SK-N-MC (cell line): ENCODE results near the gene GALP.
"Not testable (repeated sequence)": the region's sequence is repeated elsewhere in the genome, so short reads cannot be mapped to it uniquely, and the experiment has no call there.

ENCODE experiments used
- DNase-seq: peaks from one replicate; pipeline ENCODE4 v3.0.0-alpha.2; 2011; ENCODE audit warnings: low read depth, low spot score
- H3K27ac ChIP-seq: fragments of 200-600 bp; sonication (generic); 2 replicates; pipeline ENCODE4 v1.5.1; 2016; ENCODE audit warnings: mixed run types
- H3K36me3 ChIP-seq: fragments of 200-600 bp; sonication (generic); 2 replicates; pipeline ENCODE4 v1.6.1; 2017; ENCODE audit warnings: antibody characterized with exemption, low read length, mixed read lengths; ENCODE audit not compliant: insufficient read depth
- H3K4me3 ChIP-seq: fragments of 200-600 bp; sonication (generic); 2 replicates; pipeline ENCODE4 v1.5.1; 2016
- H3K9ac ChIP-seq: fragments of 200-600 bp; sonication (generic); 2 replicates; pipeline ENCODE4 v1.8.0; 2017; ENCODE audit warnings: mixed run types, mixed read lengths; ENCODE audit not compliant: insufficient read length
- H3K9me3 ChIP-seq: fragments of 200-600 bp; sonication (generic); 2 replicates; pipeline ENCODE4 v1.6.1; 2017; ENCODE audit warnings: low read depth, mild to moderate bottlenecking, antibody characterized with exemption, low read length, moderate library complexity, mixed read lengths
- EZH2 ChIP-seq: fragments of 200-600 bp; sonication (generic); IDR thresholded peaks from one replicate; pipeline ENCODE4 v1.6.1; 2017; ENCODE audit warnings: antibody characterized with exemption
- FOXP2 ChIP-seq: optimal IDR thresholded peaks from 2 replicates; pipeline ENCODE3; 2011; ENCODE audit warnings: mild to moderate bottlenecking, moderate library complexity; ENCODE audit not compliant: insufficient read depth; ENCODE audit errors: extremely low read length, control extremely low read depth
- POLR2AphosphoS5 ChIP-seq: IDR thresholded peaks from 2 replicates; pipeline ENCODE4 v1.6.1; 2012; ENCODE audit warnings: mild to moderate bottlenecking, low read depth, low read length, borderline replicate concordance

The GALP gene

DNA sequence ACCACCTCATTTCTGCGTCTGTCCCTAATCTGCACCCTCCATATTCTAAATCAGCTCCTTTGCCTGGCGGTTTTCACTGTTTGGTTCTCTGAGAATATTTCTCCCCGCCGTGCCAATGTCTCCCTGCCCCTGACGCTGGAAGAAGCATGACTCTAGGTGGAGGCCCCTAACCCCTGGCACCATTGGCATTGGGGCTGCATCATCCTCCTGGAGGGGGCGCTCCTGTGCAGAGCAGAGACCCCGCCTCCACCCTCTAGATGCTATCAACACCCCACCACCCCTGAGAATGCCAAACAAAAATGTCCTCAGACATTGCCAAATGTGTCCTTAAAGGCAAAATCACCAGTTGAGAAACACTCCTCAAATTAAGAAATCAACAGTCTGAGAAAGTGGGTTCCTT is 15.3 kb downstream of the GALP start:
- Histone ChIP-seq H3K4me3 (no peak overlapping the region), H3K36me3 (no peaks in the 10 kb centered on the region), H3K9me3 (no peaks in the 10 kb centered on the region), H3K27ac (no peak overlapping the region), H3K9ac (no peak overlapping the region)
- no peak for DNase-seq
- TF ChIP-seq FOXP2 (no peak), EZH2 (no peak), POLR2AphosphoS5 (no peak)

DNA sequence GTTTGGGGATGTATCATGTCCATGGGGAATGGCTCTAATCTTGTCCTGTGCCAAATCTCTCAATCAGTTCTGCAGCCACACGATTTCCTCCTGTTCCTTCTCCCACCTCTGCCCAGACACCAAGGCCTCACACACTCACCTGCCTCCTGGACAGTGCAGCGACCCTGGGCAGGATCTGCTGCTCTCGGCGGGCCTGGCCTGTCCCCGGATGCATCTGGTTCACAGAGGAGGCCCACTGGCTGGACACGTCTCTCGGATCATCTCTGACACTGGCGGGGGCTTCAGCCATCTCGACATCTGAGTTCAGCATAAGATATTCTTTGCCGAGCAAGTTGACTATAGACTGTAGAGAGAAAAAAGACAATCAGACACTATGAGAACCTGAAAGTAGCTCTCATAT is 15.9 kb downstream of the GALP start:
- Histone ChIP-seq H3K9ac (no peak overlapping the region), H3K4me3 (no peak overlapping the region), H3K9me3 (no peaks in the 10 kb centered on the region), H3K27ac (no peak overlapping the region), H3K36me3 (no peaks in the 10 kb centered on the region)
- DNase-seq: no peak
- TF ChIP-seq FOXP2 (no peak), POLR2AphosphoS5 (no peak), EZH2 (no peak)

DNA sequence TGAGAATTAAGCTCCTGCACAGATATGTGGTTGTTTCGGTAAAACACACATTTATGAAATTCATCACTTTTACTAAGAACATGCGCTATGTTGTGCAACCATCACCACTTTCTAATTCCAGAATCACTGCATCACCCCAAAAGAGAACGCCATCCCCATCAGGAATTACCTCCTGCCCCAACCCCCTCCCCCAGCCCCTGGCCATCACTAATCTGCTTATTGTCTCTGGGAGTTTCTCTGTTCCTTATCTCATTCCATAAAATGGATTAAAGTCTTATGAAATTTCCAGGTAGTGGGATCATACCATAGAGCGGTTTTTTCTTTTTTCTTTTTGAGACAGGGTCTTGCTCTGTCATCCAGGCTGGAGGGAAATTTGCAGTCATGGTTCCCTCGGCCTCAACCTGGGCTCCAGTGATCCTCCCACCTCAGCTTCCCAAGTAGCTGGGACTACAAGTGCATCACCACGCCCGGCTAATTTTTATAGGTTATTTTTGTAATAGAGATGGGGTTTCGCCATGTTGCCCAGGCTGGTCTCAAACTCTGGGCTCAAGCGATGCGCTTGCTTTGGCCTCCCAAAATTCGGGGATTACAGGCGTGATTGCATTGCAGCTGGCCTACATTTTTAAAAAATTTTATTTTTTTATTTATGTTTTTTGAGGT is 18.3 kb downstream of the GALP start:
- H3K9me3 ChIP-seq: no peaks in the 10 kb centered on the region
- DNase-seq: no peak

DNA sequence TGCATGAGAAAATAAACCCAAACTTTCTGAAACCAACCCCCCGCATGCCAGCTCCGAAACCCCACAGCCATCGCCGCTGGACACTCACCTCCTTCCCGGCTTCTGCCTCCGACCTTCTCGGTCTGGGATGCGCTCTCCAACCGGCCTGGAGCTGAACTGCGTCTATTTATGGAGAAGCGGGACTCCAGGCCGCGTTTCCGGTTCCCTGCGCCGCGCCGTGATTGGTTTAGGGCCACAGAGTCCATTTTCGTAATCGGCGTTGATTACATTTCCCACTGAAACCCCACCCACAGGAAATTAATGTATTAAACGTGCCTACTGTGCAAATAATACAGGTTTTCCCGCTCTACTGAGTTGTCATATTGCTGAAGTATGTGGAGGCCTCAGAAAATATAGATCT is 21.8 kb downstream of the GALP start, which contains the start of gene ZSCAN5B:
TSS of gene ZSCAN5B (minus strand) at position 138 of the 400 bp plus-strand sequence. CDS start 4,731 bp downstream, outside the sequence.
- not testable (repeated sequence) for H3K9ac ChIP-seq, H3K4me3 ChIP-seq, DNase-seq, H3K9me3 ChIP-seq, H3K36me3 ChIP-seq, H3K27ac ChIP-seq

More for the DNA sequence above, 18.3 kb downstream of the GALP start:
- H3K9ac ChIP-seq: no peak overlapping the region
- no peak for TF ChIP-seq POLR2AphosphoS5
- no peak for TF ChIP-seq FOXP2
- TF ChIP-seq EZH2: no peak
- no peaks in the 10 kb centered on the region for H3K36me3 ChIP-seq
- H3K27ac ChIP-seq: no peak overlapping the region
- H3K4me3 ChIP-seq: no peak overlapping the region

DNA sequence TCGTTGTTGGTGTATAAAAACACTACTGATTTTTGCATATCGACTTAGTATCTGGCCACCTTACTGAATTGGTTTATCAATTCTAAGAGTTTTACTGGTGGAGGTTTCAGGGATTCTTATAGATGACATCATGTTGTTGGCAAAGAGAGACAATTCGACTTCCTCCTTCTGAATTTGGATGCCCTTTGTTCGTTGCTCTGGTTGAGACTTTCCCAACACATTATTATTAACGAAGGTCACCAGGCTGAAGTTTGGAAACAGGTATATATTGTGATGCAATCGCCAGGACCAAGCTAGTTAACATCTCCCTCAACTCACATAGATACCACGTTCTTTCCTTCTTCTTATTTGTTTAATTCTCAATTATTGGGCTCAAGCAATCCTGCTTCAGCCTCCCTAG is 23.9 kb downstream of the GALP start:
- TF ChIP-seq EZH2 (no peak), FOXP2 (no peak), POLR2AphosphoS5 (no peak)
- no peak for DNase-seq
- Histone ChIP-seq H3K36me3 (no peaks in the 10 kb centered on the region), H3K27ac (no peak overlapping the region), H3K4me3 (no peak overlapping the region), H3K9me3 (no peaks in the 10 kb centered on the region), H3K9ac (no peak overlapping the region)

DNA sequence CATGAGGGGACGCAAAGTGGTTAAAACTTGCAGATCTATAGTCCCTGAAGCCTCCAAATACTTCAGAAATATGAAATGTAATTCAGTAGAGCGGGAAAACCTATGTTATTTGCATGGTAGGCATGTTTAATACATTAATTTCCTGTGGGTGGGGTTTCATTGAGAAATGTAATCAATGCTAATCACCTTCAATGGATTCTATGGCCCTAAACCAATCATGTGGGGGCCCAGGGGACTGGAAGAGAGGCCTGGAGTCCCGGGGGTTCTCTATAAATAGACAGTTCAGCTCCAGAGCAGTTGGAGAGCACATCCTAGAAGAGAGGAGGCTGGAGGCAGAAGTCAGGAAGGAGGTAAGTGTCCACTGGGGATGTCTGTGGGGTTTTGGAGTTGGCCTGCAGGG is 26.2 kb downstream of the GALP start, which contains the start of gene ZSCAN5C:
TSS of gene ZSCAN5C (plus strand) at position 301 of the 400 bp plus-strand sequence. CDS start 3,641 bp downstream, outside the sequence.
- H3K27ac ChIP-seq: no peak within 1 kb of the TSS
- no peak within 1 kb of the TSS for H3K9ac ChIP-seq
- no peak within 1 kb of the TSS for H3K4me3 ChIP-seq
- H3K36me3 ChIP-seq: no peaks in the 10 kb centered on the region
- TF ChIP-seq FOXP2 (no peak), POLR2AphosphoS5 (no peak), EZH2 (no peak)
- no peak for DNase-seq
- H3K9me3 ChIP-seq: no peaks in the 10 kb centered on the region

- H3K36me3 ChIP-seq, H3K9ac ChIP-seq, H3K27ac ChIP-seq, DNase-seq, H3K9me3 ChIP-seq, H3K4me3 ChIP-seq: not testable (repeated sequence)
Measured at GRCh38 chr19:56207581-56207980, 31.8 kb downstream of the GALP start.

- Histone ChIP-seq H3K36me3 (no peaks in the 10 kb centered on the region), H3K9me3 (no peaks in the 10 kb centered on the region), H3K4me3 (no peak overlapping the region), H3K9ac (no peak overlapping the region), H3K27ac (no peak overlapping the region)
- no peak for DNase-seq
- TF ChIP-seq POLR2AphosphoS5 (no peak), FOXP2 (no peak), EZH2 (no peak)
Measured at GRCh38 chr19:56209091-56209490, 33.3 kb downstream of the GALP start.

DNA sequence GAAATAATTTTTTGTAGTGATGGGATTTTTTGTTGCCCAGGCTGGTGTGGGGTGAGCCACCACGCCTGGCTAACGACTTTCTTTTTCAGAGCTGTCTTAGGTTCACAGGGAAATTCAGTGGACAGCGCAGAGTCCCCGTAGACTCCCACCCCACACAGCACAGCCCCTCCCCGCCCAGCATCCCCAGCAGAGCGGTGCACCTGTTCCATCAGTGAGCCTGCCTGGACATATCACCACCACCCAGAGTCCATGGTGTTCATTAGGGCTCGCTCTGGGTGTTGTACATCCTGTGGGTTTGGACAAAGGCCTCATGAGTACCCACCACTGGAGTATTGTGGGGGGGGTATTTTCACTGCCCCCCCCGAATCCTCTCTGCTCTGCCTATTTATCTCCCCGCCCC is 34.2 kb downstream of the GALP start:
- not testable (repeated sequence) for H3K27ac ChIP-seq, H3K4me3 ChIP-seq, H3K36me3 ChIP-seq, H3K9ac ChIP-seq, DNase-seq, H3K9me3 ChIP-seq
